ENCODE data around the gene SLC44A4.

The SLC44A4 gene

GRCh38 chr6:31836047-31836473 lies 42.7 kb downstream of the SLC44A4 start:
- Histone ChIP-seq H3K27me3 (no peaks in the 10 kb centered on the region), H3K9me3 (no peaks in the 10 kb centered on the region), H3K4me1 (no peaks in the 10 kb centered on the region), H3K4me3 (ENCODE audit: low read depth, low read length) (peak overlapping the region; percentile 100), H3K36me3 (peaks cover 48% of the 10 kb centered on the region)
- no peak for TF ChIP-seq CTCF (IDR thresholded peaks at IDR 0.05; ENCODE audit: low read depth, low read length)
- no peak for DNase-seq

- H3K27me3 ChIP-seq: no peaks in the 10 kb centered on the region
- DNase-seq: peak; percentile 92
- no peaks in the 10 kb centered on the region for H3K4me1 ChIP-seq
- peaks cover 41% of the 10 kb centered on the region for H3K36me3 ChIP-seq
- H3K4me3 ChIP-seq (ENCODE audit: low read depth, low read length): peak overlapping the region; percentile 100
- TF ChIP-seq CTCF (IDR thresholded peaks at IDR 0.05; ENCODE audit: low read depth, low read length): no peak
- H3K9me3 ChIP-seq: no peaks in the 10 kb centered on the region
Observed at GRCh38 chr6:31834367-31835250, 44.2 kb downstream of the SLC44A4 start.

- Histone ChIP-seq H3K27me3 (no peaks in the 10 kb centered on the region), H3K4me3 (ENCODE audit: low read depth, low read length) (peak overlapping the region; percentile 86; the same call in 1 of the 2 replicates), H3K9me3 (no peaks in the 10 kb centered on the region), H3K36me3 (peaks cover 10% of the 10 kb centered on the region), H3K4me1 (0 out of 2 replicates have a peak, but pooled peaks cover under 1% of the 10 kb centered on the region)
- DNase-seq: no peak
- no peak for TF ChIP-seq CTCF (IDR thresholded peaks at IDR 0.05; ENCODE audit: low read depth, low read length)
Observed at GRCh38 chr6:31831350-31832215, 47.2 kb downstream of the SLC44A4 start.

GRCh38 chr6:31830886-31831335 lies 47.9 kb downstream of the SLC44A4 start:
- no peaks in the 10 kb centered on the region for H3K27me3 ChIP-seq
- peak overlapping the region; percentile 86 for H3K4me3 ChIP-seq (ENCODE audit: low read depth, low read length)
- no peak for TF ChIP-seq CTCF (IDR thresholded peaks at IDR 0.05; ENCODE audit: low read depth, low read length)
- peaks cover 4% of the 10 kb centered on the region for H3K36me3 ChIP-seq
- peaks cover 4% of the 10 kb centered on the region; the same call in 1 of the 2 replicates for H3K4me1 ChIP-seq
- no peaks in the 10 kb centered on the region for H3K9me3 ChIP-seq
- DNase-seq: no peak

GRCh38 chr6:31829633-31830283 lies 49.0 kb downstream of the SLC44A4 start:
- DNase-seq: peak; percentile 38
- Histone ChIP-seq H3K9me3 (no peaks in the 10 kb centered on the region), H3K4me3 (ENCODE audit: low read depth, low read length) (peak overlapping the region; percentile 86), H3K36me3 (peaks cover under 1% of the 10 kb centered on the region; the same call in 1 of the 2 replicates), H3K27me3 (no peaks in the 10 kb centered on the region), H3K4me1 (peaks cover 4% of the 10 kb centered on the region; the same call in 1 of the 2 replicates)
- peak; percentile 44 for TF ChIP-seq CTCF (IDR thresholded peaks at IDR 0.05; ENCODE audit: low read depth, low read length)
